Fibroblast of lung (primary cell): ENCODE measurements around the gene RBM45. TPM values are rescaled to one million over a fixed set of nuclear protein-coding genes. Genes with fewer than 3 reads are reported as not detected.

Experiments used
- DNase-seq, 2 donors: peaks; one replicate each; pipeline versions ENCODE4 v3.0.0 to v3.0.0-alpha.2; 2010; ENCODE audit warnings: low read depth in 2 of 2
- H2AFZ ChIP-seq: 2 replicates; pipeline ENCODE4 v1.5.1; 2012; ENCODE audit warnings: low read length, control low read depth, inconsistent platforms
- H3K27ac ChIP-seq: 2 replicates; pipeline ENCODE4 v1.5.1; 2011; ENCODE audit warnings: low read length, control low read depth; ENCODE audit not compliant: insufficient read depth
- H3K27me3 ChIP-seq: 2 replicates; pipeline ENCODE4 v1.5.1; 2011; ENCODE audit warnings: mild to moderate bottlenecking, low read length; ENCODE audit not compliant: control insufficient read depth, insufficient read depth
- H3K36me3 ChIP-seq: 2 replicates; pipeline ENCODE4 v1.5.1; 2011; ENCODE audit warnings: low read length; ENCODE audit not compliant: control insufficient read depth, insufficient read depth
- H3K4me1 ChIP-seq: 2 replicates; pipeline ENCODE4 v1.5.1; 2011; ENCODE audit warnings: low read length; ENCODE audit not compliant: control insufficient read depth, insufficient read depth; ENCODE audit errors: extremely low read depth
- H3K4me2 ChIP-seq: 2 replicates; pipeline ENCODE4 v1.5.1; 2011; ENCODE audit warnings: low read length, control low read depth; ENCODE audit not compliant: insufficient read depth; ENCODE audit errors: extremely low read depth
- H3K4me3 ChIP-seq, 4 experiments: fragments of 200-600 bp in 1 of 4; sonication (generic) in 1 of 4; replicated peaks in 1 of 4; 2 replicates each; pipeline ENCODE4 v1.5.1; 2011 to 2016; ENCODE audit warnings: low read length in 4 of 4, low read depth in 3 of 4, mild to moderate bottlenecking in 3 of 4, control low read depth in 2 of 4, inconsistent platforms in 1 of 4, mixed read lengths in 1 of 4; ENCODE audit not compliant: insufficient read depth in 1 of 4; ENCODE audit errors: control extremely low read depth in 1 of 4
- H3K79me2 ChIP-seq: 2 replicates; pipeline ENCODE4 v1.5.1; 2012; ENCODE audit warnings: mild to moderate bottlenecking, low read length, inconsistent platforms; ENCODE audit not compliant: control insufficient read depth, insufficient read depth
- H3K9ac ChIP-seq: 2 replicates; pipeline ENCODE4 v1.5.1; 2011; ENCODE audit warnings: mild to moderate bottlenecking, low read length, control low read depth; ENCODE audit not compliant: insufficient read depth
- H3K9me3 ChIP-seq: 2 replicates; pipeline ENCODE4 v1.5.1; 2012; ENCODE audit warnings: low read depth, low read length; ENCODE audit not compliant: control insufficient read depth, insufficient read depth
- H4K20me1 ChIP-seq: 2 replicates; pipeline ENCODE4 v1.5.1; 2011; ENCODE audit warnings: low read length; ENCODE audit not compliant: control insufficient read depth, insufficient read depth; ENCODE audit errors: extremely low read depth
- CTCF ChIP-seq, 2 donors: IDR thresholded peaks in 1 of 2; conservative IDR thresholded peaks in 1 of 2; 1 replicate in 1 of 2; 2 replicates in 1 of 2; pipeline ENCODE4 v1.5.1; 2011 to 2012; ENCODE audit warnings: low read length in 2 of 2, control low read depth in 1 of 2, inconsistent platforms in 1 of 2, low read depth in 1 of 2, mild to moderate bottlenecking in 1 of 2
- EZH2 ChIP-seq: IDR thresholded peaks from 2 replicates; pipeline ENCODE4 v1.5.1; 2012; ENCODE audit warnings: low read length, control low read depth, mild to moderate bottlenecking; ENCODE audit errors: missing control alignments
- polyA plus RNA-seq, 2 donors: library from polyadenylated mRNA; depleted of rRNA in 1 of 2; stranded (reverse) in 1 of 2; unstranded in 1 of 2; fragments of >200 nt; gene quantifications; 2 replicates each; pipeline ENCODE4 v1.2.1, GENCODE V29; 2011 to 2012; ENCODE audit warnings: missing spikeins in 1 of 2
- total RNA-seq: library from RNA; depleted of rRNA; stranded (reverse); fragments of >200 nt; gene quantifications from 2 replicates; pipeline ENCODE4 v1.2.1, GENCODE V29; 2014

The RBM45 gene
- total and polyA plus RNA-seq, 2 donors (not counting 1 experiment from before 2014, with no cell fraction given), result 22.8 to 23.5 TPM

DNA sequence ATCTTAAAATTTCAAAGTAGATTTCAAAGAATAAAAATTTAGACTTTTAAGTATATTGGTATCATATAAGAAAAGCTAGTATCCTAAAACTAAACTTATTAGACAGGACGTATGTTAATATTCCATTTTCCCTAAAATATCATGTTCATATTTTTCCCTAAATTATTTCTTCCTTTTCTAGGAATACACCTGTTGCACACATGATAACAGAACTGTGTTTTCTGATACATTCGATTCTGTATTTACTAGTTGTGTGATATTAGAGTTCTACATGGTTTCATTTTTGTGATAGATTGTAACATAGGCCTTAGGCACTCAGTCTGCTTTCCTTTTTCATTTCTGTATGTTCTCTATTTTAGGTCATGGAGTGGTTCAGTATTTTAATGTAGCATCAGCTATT, 10.9 kb downstream of the RBM45 start:
- no peaks in the 10 kb centered on the region for H3K79me2 ChIP-seq
- H3K9ac ChIP-seq, result no peak overlapping the region
- no peak overlapping the region for H3K4me2 ChIP-seq
- H3K27me3 ChIP-seq, result no peaks in the 10 kb centered on the region
- H3K4me3 ChIP-seq, result no peak overlapping the region
- no peaks in the 10 kb centered on the region for H4K20me1 ChIP-seq
- H3K4me1 ChIP-seq, result no peaks in the 10 kb centered on the region
- no peak overlapping the region for H2AFZ ChIP-seq
- no peaks in the 10 kb centered on the region for H3K9me3 ChIP-seq
- H3K27ac ChIP-seq, result no peak overlapping the region
- DNase-seq, result no peak
- TF ChIP-seq CTCF (conservative IDR thresholded peaks at IDR 0.05 in 1 of 2, IDR thresholded peaks at IDR 0.05 in 1 of 2; ENCODE audit: low read depth in 1 of 2, low read length in 2 of 2) (no peak), EZH2 (no peak)
- no peaks in the 10 kb centered on the region for H3K36me3 ChIP-seq

DNA sequence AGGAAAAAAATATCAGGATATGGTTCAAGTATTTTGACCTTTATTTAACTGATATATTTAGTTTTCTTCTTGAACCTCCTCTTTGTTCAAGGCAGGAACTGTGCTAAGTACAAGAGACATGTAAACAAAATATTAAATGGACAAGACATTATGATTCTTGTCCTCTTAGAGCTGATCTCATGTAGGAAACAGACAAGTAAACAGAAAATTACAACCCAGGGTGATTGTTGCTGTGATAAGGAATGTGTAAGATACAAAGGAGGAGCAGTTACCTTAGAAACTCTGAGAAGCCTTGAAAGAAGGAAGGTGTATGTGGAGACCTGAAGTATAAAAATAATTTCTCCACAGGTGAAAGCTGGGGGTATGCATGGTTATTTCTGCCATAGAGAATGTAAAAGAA, 12.9 kb downstream of the RBM45 start:
- no peak for TF ChIP-seq EZH2
- TF ChIP-seq CTCF (conservative IDR thresholded peaks at IDR 0.05 in 1 of 2, IDR thresholded peaks at IDR 0.05 in 1 of 2; ENCODE audit: low read depth in 1 of 2, low read length in 2 of 2), result no peak
- no peaks in the 10 kb centered on the region for H3K79me2 ChIP-seq
- no peaks in the 10 kb centered on the region for H3K27me3 ChIP-seq
- H4K20me1 ChIP-seq, result no peaks in the 10 kb centered on the region
- no peak overlapping the region for H3K9ac ChIP-seq
- H3K27ac ChIP-seq, result no peak overlapping the region
- H2AFZ ChIP-seq, result no peak overlapping the region
- H3K4me2 ChIP-seq, result no peak overlapping the region
- DNase-seq, result no peak
- no peaks in the 10 kb centered on the region for H3K4me1 ChIP-seq
- H3K36me3 ChIP-seq, result no peaks in the 10 kb centered on the region
- no peak overlapping the region for H3K4me3 ChIP-seq
- no peaks in the 10 kb centered on the region for H3K9me3 ChIP-seq

- TF ChIP-seq EZH2 (no peak), CTCF (conservative IDR thresholded peaks at IDR 0.05 in 1 of 2, IDR thresholded peaks at IDR 0.05 in 1 of 2; ENCODE audit: low read depth in 1 of 2, low read length in 2 of 2) (no peak)
- no peaks in the 10 kb centered on the region for H3K79me2 ChIP-seq
- no peak overlapping the region for H3K9ac ChIP-seq
- no peaks in the 10 kb centered on the region for H3K36me3 ChIP-seq
- no peak for DNase-seq
- H3K4me3 ChIP-seq, result no peak overlapping the region
- no peak overlapping the region for H2AFZ ChIP-seq
- no peak overlapping the region for H3K4me2 ChIP-seq
- H3K9me3 ChIP-seq, result no peaks in the 10 kb centered on the region
- no peak overlapping the region for H3K27ac ChIP-seq
- H4K20me1 ChIP-seq, result no peaks in the 10 kb centered on the region
- H3K27me3 ChIP-seq, result no peaks in the 10 kb centered on the region
- H3K4me1 ChIP-seq, result no peaks in the 10 kb centered on the region
These were observed 13.6 kb downstream of the RBM45 start for GRCh38 chr2:178125862-178126261.
